OCI-LY1 (cell line): Measurements from ENCODE around the gene VAT1.

Experiments
- H2AFZ ChIP-seq: fragments of 200-600 bp; sonication (generic), shearing (Covaris generic); 2 replicates; pipeline ENCODE4 v1.6.0; 2014; ENCODE audit warnings: antibody characterized with exemption, mild to moderate bottlenecking, low read length
- H3F3A ChIP-seq: fragments of 200-600 bp; sonication (generic), shearing (Covaris generic); 2 replicates; pipeline ENCODE4 v1.6.0; 2014; ENCODE audit warnings: mild to moderate bottlenecking, antibody characterized with exemption, low read length, moderate library complexity; ENCODE audit not compliant: insufficient read depth
- H3K27ac ChIP-seq: fragments of 200-600 bp; sonication (generic); 2 replicates; pipeline ENCODE4 v1.5.1; 2014; ENCODE audit warnings: low read length, mixed run types, mild to moderate bottlenecking, low read depth; ENCODE audit not compliant: poor library complexity, severe bottlenecking
- H3K27me3 ChIP-seq: fragments of 200-600 bp; sonication (generic); 2 replicates; pipeline ENCODE4 v1.6.0; 2014; ENCODE audit warnings: antibody characterized with exemption, mild to moderate bottlenecking, low read length, moderate library complexity; ENCODE audit not compliant: insufficient read depth
- H3K36me3 ChIP-seq: fragments of 200-600 bp; sonication (generic); 2 replicates; pipeline ENCODE4 v1.6.1; 2014; ENCODE audit warnings: mild to moderate bottlenecking, antibody characterized with exemption, low read length, moderate library complexity, mixed read lengths; ENCODE audit not compliant: insufficient read depth
- H3K4me1 ChIP-seq: fragments of 200-600 bp; sonication (generic); 2 replicates; pipeline ENCODE4 v1.5.1; 2014; ENCODE audit warnings: mild to moderate bottlenecking, low read length, moderate library complexity; ENCODE audit not compliant: insufficient read depth, severe bottlenecking
- H3K4me2 ChIP-seq: fragments of 200-600 bp; sonication (generic), shearing (Covaris generic); 2 replicates; pipeline ENCODE4 v1.6.1; 2014; ENCODE audit warnings: low read length
- H3K4me3 ChIP-seq: fragments of 200-600 bp; sonication (generic); 2 replicates; pipeline ENCODE4 v1.5.1; 2014; ENCODE audit warnings: low read length, low read depth, mild to moderate bottlenecking, mixed read lengths; ENCODE audit not compliant: poor library complexity, severe bottlenecking
- H3K79me2 ChIP-seq: fragments of 200-600 bp; shearing (Covaris generic); 2 replicates; pipeline ENCODE4 v1.6.1; 2016; ENCODE audit warnings: mixed run types, low read length, mixed read lengths; ENCODE audit not compliant: insufficient read depth
- H3K9ac ChIP-seq: fragments of 200-600 bp; sonication (generic), shearing (Covaris generic); 2 replicates; pipeline ENCODE4 v1.6.1; 2014; ENCODE audit warnings: mild to moderate bottlenecking, low read length, mixed read lengths
- H3K9me2 ChIP-seq: fragments of 200-600 bp; sonication (generic), shearing (Covaris generic); 2 replicates; pipeline ENCODE4 v1.6.1; 2014; ENCODE audit warnings: low read depth, mild to moderate bottlenecking, low read length, mixed read lengths
- H3K9me3 ChIP-seq: fragments of 200-600 bp; shearing (Covaris generic); 2 replicates; pipeline ENCODE4 v1.6.1; 2014; ENCODE audit warnings: low read length, mixed read lengths
- H4K20me1 ChIP-seq: fragments of 200-600 bp; sonication (generic), shearing (Covaris generic); 2 replicates; pipeline ENCODE4 v1.6.0; 2016; ENCODE audit warnings: mild to moderate bottlenecking, low read length; ENCODE audit not compliant: insufficient read depth
- EZH2 ChIP-seq: fragments of 200-600 bp; sonication (generic), shearing (Covaris generic); IDR thresholded peaks from 2 replicates; pipeline ENCODE4 v1.8.0; 2017; ENCODE audit warnings: borderline replicate concordance, mixed run types, mild to moderate bottlenecking, antibody characterized with exemption, low read length, moderate library complexity, mixed read lengths
- TF ChIP-seq, protein P1 (sequence below): fragments of 200-600 bp; sonication (generic), shearing (Covaris generic); IDR thresholded peaks from 2 replicates; pipeline ENCODE4 v1.5.1; 2017; ENCODE audit warnings: mild to moderate bottlenecking, antibody characterized with exemption, low read length, moderate library complexity, mixed read lengths

Gene VAT1

GRCh38 chr17:43018932-43019331 is 3.3 kb downstream of the VAT1 start:
- H3K4me1 ChIP-seq, result peaks cover 16% of the 10 kb centered on the region
- H2AFZ ChIP-seq, result no peak overlapping the region
- TF ChIP-seq, protein P1, sequence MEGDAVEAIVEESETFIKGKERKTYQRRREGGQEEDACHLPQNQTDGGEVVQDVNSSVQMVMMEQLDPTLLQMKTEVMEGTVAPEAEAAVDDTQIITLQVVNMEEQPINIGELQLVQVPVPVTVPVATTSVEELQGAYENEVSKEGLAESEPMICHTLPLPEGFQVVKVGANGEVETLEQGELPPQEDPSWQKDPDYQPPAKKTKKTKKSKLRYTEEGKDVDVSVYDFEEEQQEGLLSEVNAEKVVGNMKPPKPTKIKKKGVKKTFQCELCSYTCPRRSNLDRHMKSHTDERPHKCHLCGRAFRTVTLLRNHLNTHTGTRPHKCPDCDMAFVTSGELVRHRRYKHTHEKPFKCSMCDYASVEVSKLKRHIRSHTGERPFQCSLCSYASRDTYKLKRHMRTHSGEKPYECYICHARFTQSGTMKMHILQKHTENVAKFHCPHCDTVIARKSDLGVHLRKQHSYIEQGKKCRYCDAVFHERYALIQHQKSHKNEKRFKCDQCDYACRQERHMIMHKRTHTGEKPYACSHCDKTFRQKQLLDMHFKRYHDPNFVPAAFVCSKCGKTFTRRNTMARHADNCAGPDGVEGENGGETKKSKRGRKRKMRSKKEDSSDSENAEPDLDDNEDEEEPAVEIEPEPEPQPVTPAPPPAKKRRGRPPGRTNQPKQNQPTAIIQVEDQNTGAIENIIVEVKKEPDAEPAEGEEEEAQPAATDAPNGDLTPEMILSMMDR, result no peak
- TF ChIP-seq EZH2, result no peak
- no peaks in the 10 kb centered on the region for H3K9me2 ChIP-seq
- no peaks in the 10 kb centered on the region for H3F3A ChIP-seq
- no peaks in the 10 kb centered on the region for H3K9me3 ChIP-seq
- H3K36me3 ChIP-seq, result peaks cover 7% of the 10 kb centered on the region; the same call in 1 of the 2 replicates
- H3K9ac ChIP-seq, result no peak overlapping the region
- H3K27me3 ChIP-seq, result no peaks in the 10 kb centered on the region
- no peak overlapping the region for H3K27ac ChIP-seq
- no peak overlapping the region for H3K4me3 ChIP-seq
- no peak overlapping the region for H3K4me2 ChIP-seq
- no peaks in the 10 kb centered on the region for H3K79me2 ChIP-seq
- no peaks in the 10 kb centered on the region for H4K20me1 ChIP-seq

DNA sequence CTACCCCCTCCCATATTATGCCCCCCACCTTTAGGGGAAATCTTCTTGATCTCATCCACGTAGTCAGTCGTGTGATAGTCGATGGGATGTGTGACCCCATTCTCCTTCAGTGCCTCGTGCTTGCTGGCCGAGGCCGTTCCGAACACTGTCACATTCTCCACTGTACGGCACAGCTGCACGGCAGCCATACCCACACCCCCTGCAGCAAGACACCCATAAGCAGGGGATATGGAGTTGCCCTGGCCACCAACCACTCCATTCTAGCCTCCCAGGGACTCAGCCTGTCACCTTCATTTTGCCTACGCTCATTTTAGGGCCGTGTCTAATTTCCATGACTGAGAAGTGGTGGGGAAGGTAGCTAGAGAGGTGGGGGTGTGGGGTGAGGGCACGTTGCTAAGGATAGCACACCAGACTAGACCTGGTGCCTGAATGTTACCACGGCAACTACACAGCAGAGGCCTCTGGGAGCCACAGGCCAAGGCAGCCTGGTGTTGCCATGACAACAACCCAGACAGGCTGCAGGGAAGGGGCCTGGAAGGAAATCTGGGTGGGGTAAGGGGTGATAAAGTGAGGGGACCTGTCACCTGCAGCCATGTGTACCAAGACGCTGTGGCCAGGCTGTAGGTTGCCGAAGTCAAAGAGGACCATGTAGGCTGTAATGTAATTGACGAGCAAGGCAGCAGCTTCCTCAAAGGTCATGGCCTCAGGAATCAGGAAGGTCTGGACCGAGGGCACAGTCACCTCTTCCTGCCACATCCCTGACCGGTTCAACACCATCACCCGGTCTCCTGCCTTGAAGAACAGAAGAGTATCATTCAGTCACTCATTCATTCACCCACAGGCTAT is 4.0 kb downstream of the VAT1 start:
- no peaks in the 10 kb centered on the region for H3F3A ChIP-seq
- no peak overlapping the region for H3K27ac ChIP-seq
- H3K4me3 ChIP-seq, result no peak overlapping the region
- H3K36me3 ChIP-seq, result peaks cover 7% of the 10 kb centered on the region; the same call in 1 of the 2 replicates
- no peak overlapping the region for H3K9ac ChIP-seq
- H3K4me2 ChIP-seq, result no peak overlapping the region
- H3K27me3 ChIP-seq, result no peaks in the 10 kb centered on the region
- H2AFZ ChIP-seq, result no peak overlapping the region
- H3K4me1 ChIP-seq, result peaks cover 16% of the 10 kb centered on the region
- no peak for TF ChIP-seq EZH2
- TF ChIP-seq, protein P1, result no peak
- no peaks in the 10 kb centered on the region for H4K20me1 ChIP-seq
- no peaks in the 10 kb centered on the region for H3K9me2 ChIP-seq
- no peaks in the 10 kb centered on the region for H3K9me3 ChIP-seq
- H3K79me2 ChIP-seq, result no peaks in the 10 kb centered on the region

DNA sequence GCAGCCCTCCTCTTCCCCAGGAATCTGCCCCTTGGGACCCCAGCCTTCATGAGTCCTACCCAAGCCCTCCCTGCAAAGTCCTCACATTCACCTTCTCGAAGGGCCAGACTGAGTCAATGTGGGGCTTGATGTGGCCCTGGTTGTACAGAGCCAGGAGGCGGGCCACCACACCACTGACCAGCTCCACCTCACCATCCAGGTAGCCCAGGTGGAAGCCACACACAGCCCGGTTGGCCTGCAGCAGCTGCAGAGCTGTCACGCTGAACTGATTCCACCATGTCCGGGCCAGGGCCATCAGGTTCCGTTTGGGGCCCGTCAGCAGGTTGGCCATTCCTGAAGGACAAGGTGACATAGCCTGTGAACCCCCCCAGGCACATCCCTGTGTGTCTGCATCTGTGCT is 6.0 kb downstream of the VAT1 start:
- Histone ChIP-seq H3K27me3 (no peaks in the 10 kb centered on the region), H2AFZ (no peak overlapping the region), H3K4me3 (no peak overlapping the region), H4K20me1 (no peaks in the 10 kb centered on the region), H3K79me2 (no peaks in the 10 kb centered on the region), H3K9me2 (no peaks in the 10 kb centered on the region), H3K4me1 (peaks cover 15% of the 10 kb centered on the region), H3K9me3 (no peaks in the 10 kb centered on the region), H3K36me3 (peaks cover 7% of the 10 kb centered on the region; the same call in 1 of the 2 replicates), H3K27ac (no peak overlapping the region), H3K4me2 (no peak overlapping the region), H3K9ac (no peak overlapping the region), H3F3A (no peaks in the 10 kb centered on the region)
- no peak for TF ChIP-seq EZH2
- TF ChIP-seq, protein P1, result no peak
